HepG2 (cell line): ENCODE measurements around the gene TMEM53. TPM values are rescaled to one million over a fixed set of nuclear protein-coding genes. Genes with fewer than 3 reads are reported as not detected.

Experiments used
- DPF2 ChIP-seq: sonication (generic); formaldehyde crosslinking; IDR thresholded peaks from 2 replicates; pipeline ENCODE4 v1.4.0; 2020; ENCODE audit warnings: mild to moderate bottlenecking, low read depth, missing genetic modification reagents, borderline replicate concordance
- HDAC1 ChIP-seq: sonication (generic); formaldehyde crosslinking; IDR thresholded peaks from 2 replicates; pipeline ENCODE4 v1.5.1; 2020; ENCODE audit warnings: mild to moderate bottlenecking, missing genetic modification reagents
- MED1 ChIP-seq: sonication (generic); formaldehyde crosslinking; IDR thresholded peaks from 2 replicates; pipeline ENCODE4 v1.4.0; 2020; ENCODE audit warnings: missing genetic modification reagents
- MYC ChIP-seq: sonication (generic); formaldehyde crosslinking; IDR thresholded peaks from 2 replicates; pipeline ENCODE4 v1.9.0; 2021; ENCODE audit warnings: missing genetic modification reagents, borderline replicate concordance
- PHF21A ChIP-seq: sonication (generic); formaldehyde crosslinking; IDR thresholded peaks from 2 replicates; pipeline ENCODE4 v1.5.0; 2020; ENCODE audit warnings: mild to moderate bottlenecking, missing genetic modification reagents
- POGZ ChIP-seq: sonication (generic); formaldehyde crosslinking; IDR thresholded peaks from 2 replicates; pipeline ENCODE4 v1.4.0; 2020; ENCODE audit warnings: mild to moderate bottlenecking, missing genetic modification reagents
- RARA ChIP-seq: IDR thresholded peaks from 2 replicates; pipeline ENCODE4 v1.6.1; 2016; ENCODE audit warnings: missing genetic modification reagents, missing compliant biosample characterization
- SALL1 ChIP-seq: sonication (generic); formaldehyde crosslinking; IDR thresholded peaks from 2 replicates; pipeline ENCODE4 v1.8.0; 2022; ENCODE audit warnings: mild to moderate bottlenecking, missing genetic modification reagents
- SRSF4 ChIP-seq: fragments of 200-400 bp; formaldehyde crosslinking; IDR thresholded peaks from one replicate; pipeline ENCODE4 v1.6.1; 2018; ENCODE audit warnings: mild to moderate bottlenecking, low read depth, low read length, moderate library complexity; ENCODE audit not compliant: poor library complexity, severe bottlenecking
- SUZ12 ChIP-seq: fragments of 150-350 bp; IDR thresholded peaks from 2 replicates; pipeline ENCODE4 v1.6.1; 2014; ENCODE audit warnings: low read depth, low read length
- TBX2 ChIP-seq: sonication (generic); formaldehyde crosslinking; IDR thresholded peaks from 2 replicates; pipeline ENCODE4 v1.5.0; 2020; ENCODE audit warnings: missing genetic modification reagents, mild to moderate bottlenecking, borderline replicate concordance
- THAP7 ChIP-seq: sonication (generic); formaldehyde crosslinking; IDR thresholded peaks from 2 replicates; pipeline ENCODE4 v1.8.1; 2023; ENCODE audit warnings: mild to moderate bottlenecking, missing genetic modification reagents
- ZBTB38 ChIP-seq: sonication (generic); formaldehyde crosslinking; IDR thresholded peaks from 2 replicates; pipeline ENCODE4 v1.5.1; 2020; ENCODE audit warnings: mild to moderate bottlenecking, missing genetic modification reagents
- ZFX ChIP-seq: sonication (generic); formaldehyde crosslinking; IDR thresholded peaks from 2 replicates; pipeline ENCODE4 v1.4.0; 2020; ENCODE audit warnings: mild to moderate bottlenecking, low read depth, missing genetic modification reagents, moderate library complexity
- ZMYM3 ChIP-seq: sonication (generic); formaldehyde crosslinking; IDR thresholded peaks from 2 replicates; pipeline ENCODE4 v1.5.1; 2020; ENCODE audit warnings: mild to moderate bottlenecking, missing genetic modification reagents
- polyA plus RNA-seq, 8 experiments: library from polyadenylated mRNA; depleted of rRNA in 3 of 8; stranded (reverse) in 7 of 8; unstranded in 1 of 8; fragments of >200 nt; fragmentation: Illumina TruSeq in 4 of 8; extraction: Trizol in 4 of 8; gene quantifications; 2 replicates each; pipeline versions ENCODE4 v1.2.1 to v1.2.3, GENCODE V29; 2011 to 2016; ENCODE audit warnings: low read depth in 4 of 8, missing spikeins in 1 of 8, mixed read lengths in 1 of 8; ENCODE audit not compliant: insufficient read depth in 1 of 8
- total RNA-seq, 5 experiments: library from RNA; depleted of rRNA; stranded (reverse); fragments of >200 nt; fragmentation: Illumina TruSeq; extraction: Trizol; gene quantifications; 2 replicates each; pipeline ENCODE4 v1.2.3, GENCODE V29; 2016; ENCODE audit warnings: low read depth in 1 of 5
- TF ChIP-seq, protein P1 (sequence below): sonication (generic); formaldehyde crosslinking; IDR thresholded peaks from 2 replicates; pipeline ENCODE4 v1.5.1; 2020; ENCODE audit warnings: mild to moderate bottlenecking, missing genetic modification reagents, borderline replicate concordance
- TF ChIP-seq, protein P2 (sequence below): sonication (generic); formaldehyde crosslinking; IDR thresholded peaks from 2 replicates; pipeline ENCODE4 v1.5.1; 2020; ENCODE audit warnings: mild to moderate bottlenecking, moderate library complexity, missing genetic modification reagents
- TF ChIP-seq, protein P3 (sequence below): sonication (generic); formaldehyde crosslinking; IDR thresholded peaks from 2 replicates; pipeline ENCODE4 v1.9.0; 2021; ENCODE audit warnings: missing genetic modification reagents, borderline replicate concordance

TMEM53 gene
- total and polyA plus RNA-seq, 2 of the 13 experiments (the other 11 are each of a cell fraction or from before 2014, with no cell fraction given), result 12.6 to 20.2 TPM

- TF ChIP-seq, protein P1, sequence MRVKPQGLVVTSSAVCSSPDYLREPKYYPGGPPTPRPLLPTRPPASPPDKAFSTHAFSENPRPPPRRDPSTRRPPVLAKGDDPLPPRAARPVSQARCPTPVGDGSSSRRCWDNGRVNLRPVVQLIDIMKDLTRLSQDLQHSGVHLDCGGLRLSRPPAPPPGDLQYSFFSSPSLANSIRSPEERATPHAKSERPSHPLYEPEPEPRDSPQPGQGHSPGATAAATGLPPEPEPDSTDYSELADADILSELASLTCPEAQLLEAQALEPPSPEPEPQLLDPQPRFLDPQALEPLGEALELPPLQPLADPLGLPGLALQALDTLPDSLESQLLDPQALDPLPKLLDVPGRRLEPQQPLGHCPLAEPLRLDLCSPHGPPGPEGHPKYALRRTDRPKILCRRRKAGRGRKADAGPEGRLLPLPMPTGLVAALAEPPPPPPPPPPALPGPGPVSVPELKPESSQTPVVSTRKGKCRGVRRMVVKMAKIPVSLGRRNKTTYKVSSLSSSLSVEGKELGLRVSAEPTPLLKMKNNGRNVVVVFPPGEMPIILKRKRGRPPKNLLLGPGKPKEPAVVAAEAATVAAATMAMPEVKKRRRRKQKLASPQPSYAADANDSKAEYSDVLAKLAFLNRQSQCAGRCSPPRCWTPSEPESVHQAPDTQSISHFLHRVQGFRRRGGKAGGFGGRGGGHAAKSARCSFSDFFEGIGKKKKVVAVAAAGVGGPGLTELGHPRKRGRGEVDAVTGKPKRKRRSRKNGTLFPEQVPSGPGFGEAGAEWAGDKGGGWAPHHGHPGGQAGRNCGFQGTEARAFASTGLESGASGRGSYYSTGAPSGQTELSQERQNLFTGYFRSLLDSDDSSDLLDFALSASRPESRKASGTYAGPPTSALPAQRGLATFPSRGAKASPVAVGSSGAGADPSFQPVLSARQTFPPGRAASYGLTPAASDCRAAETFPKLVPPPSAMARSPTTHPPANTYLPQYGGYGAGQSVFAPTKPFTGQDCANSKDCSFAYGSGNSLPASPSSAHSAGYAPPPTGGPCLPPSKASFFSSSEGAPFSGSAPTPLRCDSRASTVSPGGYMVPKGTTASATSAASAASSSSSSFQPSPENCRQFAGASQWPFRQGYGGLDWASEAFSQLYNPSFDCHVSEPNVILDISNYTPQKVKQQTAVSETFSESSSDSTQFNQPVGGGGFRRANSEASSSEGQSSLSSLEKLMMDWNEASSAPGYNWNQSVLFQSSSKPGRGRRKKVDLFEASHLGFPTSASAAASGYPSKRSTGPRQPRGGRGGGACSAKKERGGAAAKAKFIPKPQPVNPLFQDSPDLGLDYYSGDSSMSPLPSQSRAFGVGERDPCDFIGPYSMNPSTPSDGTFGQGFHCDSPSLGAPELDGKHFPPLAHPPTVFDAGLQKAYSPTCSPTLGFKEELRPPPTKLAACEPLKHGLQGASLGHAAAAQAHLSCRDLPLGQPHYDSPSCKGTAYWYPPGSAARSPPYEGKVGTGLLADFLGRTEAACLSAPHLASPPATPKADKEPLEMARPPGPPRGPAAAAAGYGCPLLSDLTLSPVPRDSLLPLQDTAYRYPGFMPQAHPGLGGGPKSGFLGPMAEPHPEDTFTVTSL, result no peak; the same call in 1 of the 2 replicates
- no peak for TF ChIP-seq SRSF4
- TF ChIP-seq, protein P2, sequence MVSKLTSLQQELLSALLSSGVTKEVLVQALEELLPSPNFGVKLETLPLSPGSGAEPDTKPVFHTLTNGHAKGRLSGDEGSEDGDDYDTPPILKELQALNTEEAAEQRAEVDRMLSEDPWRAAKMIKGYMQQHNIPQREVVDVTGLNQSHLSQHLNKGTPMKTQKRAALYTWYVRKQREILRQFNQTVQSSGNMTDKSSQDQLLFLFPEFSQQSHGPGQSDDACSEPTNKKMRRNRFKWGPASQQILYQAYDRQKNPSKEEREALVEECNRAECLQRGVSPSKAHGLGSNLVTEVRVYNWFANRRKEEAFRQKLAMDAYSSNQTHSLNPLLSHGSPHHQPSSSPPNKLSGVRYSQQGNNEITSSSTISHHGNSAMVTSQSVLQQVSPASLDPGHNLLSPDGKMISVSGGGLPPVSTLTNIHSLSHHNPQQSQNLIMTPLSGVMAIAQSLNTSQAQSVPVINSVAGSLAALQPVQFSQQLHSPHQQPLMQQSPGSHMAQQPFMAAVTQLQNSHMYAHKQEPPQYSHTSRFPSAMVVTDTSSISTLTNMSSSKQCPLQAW (CRISPR knock-in tag), result 0 out of 2 replicates have a peak, but pooled peaks have one; percentile 28
- peak; percentile 42 for TF ChIP-seq SALL1 (CRISPR knock-in tag)
- TF ChIP-seq MED1, result peak; percentile 40; the same call in 1 of the 2 replicates
- peak; percentile 35; the same call in 1 of the 2 replicates for TF ChIP-seq RARA (CRISPR knock-in tag)
- TF ChIP-seq ZFX (CRISPR knock-in tag), result peak; percentile 30; the same call in 1 of the 2 replicates
- TF ChIP-seq SUZ12, result no peak
- TF ChIP-seq MYC (CRISPR knock-in tag), result 0 out of 2 replicates have a peak, but pooled peaks have one; percentile 14
- TF ChIP-seq ZMYM3, result peak; percentile 77; the same call in 1 of the 2 replicates
- peak; percentile 96 for TF ChIP-seq ZBTB38 (CRISPR knock-in tag)
- TF ChIP-seq TBX2, result peak; percentile 32; the same call in 1 of the 2 replicates
- TF ChIP-seq THAP7 (CRISPR knock-in tag), result peak; percentile 75; the same call in 1 of the 2 replicates
- 0 out of 2 replicates have a peak, but pooled peaks have one; percentile 39 for TF ChIP-seq PHF21A (CRISPR knock-in tag)
- 0 out of 2 replicates have a peak, but pooled peaks have one; percentile 46 for TF ChIP-seq DPF2
- peak; percentile 51; the same call in 1 of the 2 replicates for TF ChIP-seq POGZ
- TF ChIP-seq, protein P3, sequence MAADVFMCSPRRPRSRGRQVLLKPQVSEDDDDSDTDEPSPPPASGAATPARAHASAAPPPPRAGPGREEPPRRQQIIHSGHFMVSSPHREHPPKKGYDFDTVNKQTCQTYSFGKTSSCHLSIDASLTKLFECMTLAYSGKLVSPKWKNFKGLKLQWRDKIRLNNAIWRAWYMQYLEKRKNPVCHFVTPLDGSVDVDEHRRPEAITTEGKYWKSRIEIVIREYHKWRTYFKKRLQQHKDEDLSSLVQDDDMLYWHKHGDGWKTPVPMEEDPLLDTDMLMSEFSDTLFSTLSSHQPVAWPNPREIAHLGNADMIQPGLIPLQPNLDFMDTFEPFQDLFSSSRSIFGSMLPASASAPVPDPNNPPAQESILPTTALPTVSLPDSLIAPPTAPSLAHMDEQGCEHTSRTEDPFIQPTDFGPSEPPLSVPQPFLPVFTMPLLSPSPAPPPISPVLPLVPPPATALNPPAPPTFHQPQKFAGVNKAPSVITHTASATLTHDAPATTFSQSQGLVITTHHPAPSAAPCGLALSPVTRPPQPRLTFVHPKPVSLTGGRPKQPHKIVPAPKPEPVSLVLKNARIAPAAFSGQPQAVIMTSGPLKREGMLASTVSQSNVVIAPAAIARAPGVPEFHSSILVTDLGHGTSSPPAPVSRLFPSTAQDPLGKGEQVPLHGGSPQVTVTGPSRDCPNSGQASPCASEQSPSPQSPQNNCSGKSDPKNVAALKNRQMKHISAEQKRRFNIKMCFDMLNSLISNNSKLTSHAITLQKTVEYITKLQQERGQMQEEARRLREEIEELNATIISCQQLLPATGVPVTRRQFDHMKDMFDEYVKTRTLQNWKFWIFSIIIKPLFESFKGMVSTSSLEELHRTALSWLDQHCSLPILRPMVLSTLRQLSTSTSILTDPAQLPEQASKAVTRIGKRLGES, result no peak
- 0 out of 2 replicates have a peak, but pooled peaks have one; percentile 39 for TF ChIP-seq HDAC1 (CRISPR knock-in tag)
Measured at GRCh38 chr1:44679468-44679867, 5.2 kb upstream of the TMEM53 start (continued).
